ENCODE results near the gene MBD5.

MBD5 gene

DNA sequence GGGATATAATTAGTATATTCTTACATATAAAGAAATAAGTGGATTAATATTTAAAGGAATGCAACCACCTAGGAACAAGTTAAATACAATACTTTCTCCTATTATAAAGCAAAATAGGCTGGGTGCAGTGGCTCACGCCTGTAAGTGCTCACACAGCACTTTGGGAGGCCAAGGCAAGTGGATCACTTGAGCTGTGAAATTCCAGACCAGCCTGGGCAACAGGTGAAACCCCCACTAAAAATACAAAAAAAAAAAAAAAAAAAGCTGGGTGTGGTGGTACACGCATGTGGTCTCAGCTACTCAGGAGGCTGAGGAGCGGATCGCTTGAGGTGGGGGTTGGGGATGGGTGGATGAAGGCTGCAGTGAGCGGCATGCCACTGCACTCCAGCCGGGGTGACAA is 337.5 kb downstream of the MBD5 start:
- DNase-seq (ENCODE audit: low spot score) = no peak
- H3K4me1 ChIP-seq (ENCODE audit: control insufficient read depth in 2 of 2, insufficient read depth in 1 of 2, low read depth in 1 of 2, low read length in 2 of 2) = no peaks in the 10 kb centered on the region
- H3K27me3 ChIP-seq (ENCODE audit: control insufficient read depth in 3 of 3, insufficient read depth in 3 of 3, low read depth in 1 of 3, low read length in 3 of 3) = no peaks in the 10 kb centered on the region
- no peak overlapping the region for H2BK12ac ChIP-seq (ENCODE audit: low read length)
- H3K9ac ChIP-seq (ENCODE audit: low read depth, low read length, poor library complexity) = no peak overlapping the region
- H3K18ac ChIP-seq (ENCODE audit: low read length) = no peak overlapping the region
- H2AK5ac ChIP-seq (ENCODE audit: low read depth, low read length) = no peak overlapping the region
- H3K36me3 ChIP-seq (replicated peaks in 1 of 2; ENCODE audit: control insufficient read depth in 2 of 2, insufficient read depth in 2 of 2, low read length in 2 of 2) = no peaks in the 10 kb centered on the region
- H4K8ac ChIP-seq (ENCODE audit: low read depth, low read length) = no peak overlapping the region
- H2BK120ac ChIP-seq (ENCODE audit: low read depth, low read length) = no peak overlapping the region
- H3K14ac ChIP-seq (ENCODE audit: low read length) = no peak overlapping the region
- peaks cover 0 to 4% of the 10 kb centered on the region in 2 donors for H3K9me3 ChIP-seq (replicated peaks in 1 of 2; ENCODE audit: control insufficient read depth in 2 of 2, insufficient read depth in 1 of 2, low read depth in 1 of 2, low read length in 2 of 2)
- no peak overlapping the region for H3K4me2 ChIP-seq (ENCODE audit: insufficient read depth, low read length, poor library complexity, severe bottlenecking)
- no peak overlapping the region for H2BK5ac ChIP-seq (ENCODE audit: low read length)
- no peak overlapping the region for H2BK15ac ChIP-seq (ENCODE audit: low read length)
- no peak overlapping the region for H2AFZ ChIP-seq (ENCODE audit: low read length)
- no peak overlapping the region for H3K23ac ChIP-seq (ENCODE audit: low read depth, low read length, poor library complexity)
- no peak overlapping the region for H3K4ac ChIP-seq (ENCODE audit: low read length)
- peaks cover 2% of the 10 kb centered on the region for H3K79me1 ChIP-seq (ENCODE audit: low read depth, low read length)
- WGBS, 2 donors (ENCODE audit: extremely low coverage in 2 of 2, insufficient read length in 2 of 2, insufficient replicate concordance in 1 of 2) = no CpG with 5 or more reads among the region's 6 CpGs
- no peak overlapping the region for H3K4me3 ChIP-seq (ENCODE audit: low read length in 2 of 2)
- no peak overlapping the region for H3K27ac ChIP-seq (replicated peaks; ENCODE audit: low read length)
- H4K91ac ChIP-seq (ENCODE audit: low read depth, low read length, poor library complexity) = no peak overlapping the region

DNA sequence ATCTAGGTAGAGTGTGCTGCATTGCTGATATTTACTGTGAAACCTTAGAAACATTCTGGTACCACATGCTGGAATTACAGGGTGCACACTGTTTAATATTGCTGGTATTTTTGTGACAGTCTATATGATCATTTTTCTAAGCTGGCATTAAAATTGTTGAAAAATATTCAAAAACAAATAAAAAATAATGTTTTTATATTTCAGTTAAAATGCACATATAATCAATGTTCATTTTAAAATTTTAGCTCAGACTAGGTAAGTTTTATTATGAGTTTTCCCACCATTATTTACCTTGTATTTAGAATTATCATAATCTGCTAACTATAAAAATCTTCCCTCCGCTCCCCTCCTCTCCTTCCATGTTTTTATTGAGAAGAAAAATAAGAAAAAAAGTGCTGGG is 339.8 kb downstream of the MBD5 start:
- no peak overlapping the region for H3K9ac ChIP-seq (ENCODE audit: low read depth, low read length, poor library complexity)
- no peak overlapping the region for H2BK15ac ChIP-seq (ENCODE audit: low read length)
- no peak overlapping the region for H3K4ac ChIP-seq (ENCODE audit: low read length)
- no peak overlapping the region for H2BK5ac ChIP-seq (ENCODE audit: low read length)
- no peak overlapping the region for H2BK12ac ChIP-seq (ENCODE audit: low read length)
- H2AFZ ChIP-seq (ENCODE audit: low read length) = no peak overlapping the region
- H3K23ac ChIP-seq (ENCODE audit: low read depth, low read length, poor library complexity) = no peak overlapping the region
- H3K27me3 ChIP-seq (ENCODE audit: control insufficient read depth in 3 of 3, insufficient read depth in 3 of 3, low read depth in 1 of 3, low read length in 3 of 3) = no peaks in the 10 kb centered on the region
- H3K27ac ChIP-seq (replicated peaks; ENCODE audit: low read length) = no peak overlapping the region
- DNase-seq (ENCODE audit: low spot score) = no peak
- no peaks in the 10 kb centered on the region for H3K4me1 ChIP-seq (ENCODE audit: control insufficient read depth in 2 of 2, insufficient read depth in 1 of 2, low read depth in 1 of 2, low read length in 2 of 2)
- no peak overlapping the region for H3K4me3 ChIP-seq (ENCODE audit: low read length in 2 of 2)
- no CpG with 5 or more reads among the region's 1 CpG for WGBS, 2 donors (ENCODE audit: extremely low coverage in 2 of 2, insufficient read length in 2 of 2, insufficient replicate concordance in 1 of 2)
- peaks cover 0 to 4% of the 10 kb centered on the region in 2 donors for H3K9me3 ChIP-seq (replicated peaks in 1 of 2; ENCODE audit: control insufficient read depth in 2 of 2, insufficient read depth in 1 of 2, low read depth in 1 of 2, low read length in 2 of 2)
- no peak overlapping the region for H2BK120ac ChIP-seq (ENCODE audit: low read depth, low read length)
- H4K8ac ChIP-seq (ENCODE audit: low read depth, low read length) = no peak overlapping the region
- H2AK5ac ChIP-seq (ENCODE audit: low read depth, low read length) = no peak overlapping the region
- H3K79me1 ChIP-seq (ENCODE audit: low read depth, low read length) = peaks cover 2% of the 10 kb centered on the region
- H4K91ac ChIP-seq (ENCODE audit: low read depth, low read length, poor library complexity) = no peak overlapping the region
- no peak overlapping the region for H3K18ac ChIP-seq (ENCODE audit: low read length)
- no peak overlapping the region for H3K14ac ChIP-seq (ENCODE audit: low read length)
- H3K4me2 ChIP-seq (ENCODE audit: insufficient read depth, low read length, poor library complexity, severe bottlenecking) = no peak overlapping the region
- H3K36me3 ChIP-seq (replicated peaks in 1 of 2; ENCODE audit: control insufficient read depth in 2 of 2, insufficient read depth in 2 of 2, low read length in 2 of 2) = no peaks in the 10 kb centered on the region

DNA sequence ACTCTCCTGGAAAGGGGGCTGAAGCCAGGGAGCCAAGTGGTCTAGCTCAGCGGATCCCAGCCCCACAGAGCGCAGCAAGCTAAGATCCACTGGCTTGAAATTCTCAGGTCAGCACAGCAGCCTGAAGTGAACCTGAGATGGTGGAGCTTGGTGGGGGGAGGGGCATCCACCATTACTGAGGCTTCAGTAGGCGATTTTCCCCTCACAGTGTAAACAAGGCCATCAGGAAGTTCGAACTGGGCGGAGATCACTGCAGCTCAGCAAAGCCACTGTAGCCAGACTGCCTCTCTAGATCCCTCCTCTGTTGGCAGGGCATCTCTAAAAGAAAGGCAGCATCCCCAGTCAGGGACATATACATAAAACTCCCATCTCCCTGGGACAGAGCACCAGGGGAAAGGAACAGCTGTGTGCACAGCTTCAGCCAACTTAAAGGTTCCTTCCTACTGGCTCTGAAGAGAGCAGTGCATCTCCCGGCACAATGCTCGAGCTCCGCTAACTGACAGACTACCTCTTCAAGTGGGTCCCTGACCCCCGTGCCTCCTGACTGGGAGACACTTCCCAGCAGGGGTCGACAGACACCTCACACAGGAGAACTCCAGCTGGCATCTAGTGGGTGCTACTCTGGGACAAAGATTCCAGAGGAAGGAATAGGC is 341.4 kb downstream of the MBD5 start:
- peaks cover 2% of the 10 kb centered on the region for H3K79me1 ChIP-seq (ENCODE audit: low read depth, low read length)
- whole genome bisulfite sequencing, 2 donors (ENCODE audit: extremely low coverage in 2 of 2, insufficient read length in 2 of 2, insufficient replicate concordance in 1 of 2) = no CpG with 5 or more reads among the region's 10 CpGs
- DNase-seq (ENCODE audit: low spot score) = no peak
- no peak overlapping the region for H2AK5ac ChIP-seq (ENCODE audit: low read depth, low read length)
- H2BK120ac ChIP-seq (ENCODE audit: low read depth, low read length) = no peak overlapping the region
- H2AFZ ChIP-seq (ENCODE audit: low read length) = no peak overlapping the region
- no peak overlapping the region for H3K23ac ChIP-seq (ENCODE audit: low read depth, low read length, poor library complexity)
- no peak overlapping the region for H3K9ac ChIP-seq (ENCODE audit: low read depth, low read length, poor library complexity)
- no peak overlapping the region for H3K4me2 ChIP-seq (ENCODE audit: insufficient read depth, low read length, poor library complexity, severe bottlenecking)
- H2BK12ac ChIP-seq (ENCODE audit: low read length) = no peak overlapping the region
- H4K8ac ChIP-seq (ENCODE audit: low read depth, low read length) = no peak overlapping the region
- no peak overlapping the region for H3K4me3 ChIP-seq (ENCODE audit: low read length in 2 of 2)
- H3K9me3 ChIP-seq (replicated peaks in 1 of 2; ENCODE audit: control insufficient read depth in 2 of 2, insufficient read depth in 1 of 2, low read depth in 1 of 2, low read length in 2 of 2) = peaks cover 0 to 4% of the 10 kb centered on the region in 2 donors
- no peak overlapping the region for H2BK5ac ChIP-seq (ENCODE audit: low read length)
- no peak overlapping the region for H3K18ac ChIP-seq (ENCODE audit: low read length)
- no peaks in the 10 kb centered on the region for H3K36me3 ChIP-seq (replicated peaks in 1 of 2; ENCODE audit: control insufficient read depth in 2 of 2, insufficient read depth in 2 of 2, low read length in 2 of 2)
- no peak overlapping the region for H3K27ac ChIP-seq (replicated peaks; ENCODE audit: low read length)
- H3K4me1 ChIP-seq (ENCODE audit: control insufficient read depth in 2 of 2, insufficient read depth in 1 of 2, low read depth in 1 of 2, low read length in 2 of 2) = no peaks in the 10 kb centered on the region
- no peak overlapping the region for H4K91ac ChIP-seq (ENCODE audit: low read depth, low read length, poor library complexity)
- no peak overlapping the region for H3K4ac ChIP-seq (ENCODE audit: low read length)
- no peak overlapping the region for H2BK15ac ChIP-seq (ENCODE audit: low read length)
- no peak overlapping the region for H3K14ac ChIP-seq (ENCODE audit: low read length)
- no peaks in the 10 kb centered on the region for H3K27me3 ChIP-seq (ENCODE audit: control insufficient read depth in 3 of 3, insufficient read depth in 3 of 3, low read depth in 1 of 3, low read length in 3 of 3)

DNA sequence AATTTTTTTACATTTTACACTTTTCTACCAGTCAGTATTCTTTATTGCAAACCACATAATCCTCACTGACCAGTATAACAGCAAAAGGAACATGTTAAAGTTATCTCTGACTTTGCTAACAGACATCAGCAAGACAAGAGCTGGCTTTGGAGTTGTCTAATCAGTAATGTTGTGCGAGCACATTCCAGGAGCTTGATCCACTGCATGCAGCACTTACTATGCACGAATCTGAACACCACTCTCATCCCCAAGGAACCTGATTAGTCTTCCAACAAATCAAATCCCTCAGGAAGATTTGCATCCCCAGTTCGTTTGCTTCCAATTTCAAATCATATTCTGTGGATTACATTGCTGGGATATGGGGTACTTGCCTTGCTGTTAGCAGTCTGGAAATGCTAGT is 354.3 kb downstream of the MBD5 start:
- WGBS, 2 donors (ENCODE audit: extremely low coverage in 2 of 2, insufficient read length in 2 of 2, insufficient replicate concordance in 1 of 2) = no CpG with 5 or more reads among the region's 3 CpGs
- H3K79me1 ChIP-seq (ENCODE audit: low read depth, low read length) = no peaks in the 10 kb centered on the region
- H3K27me3 ChIP-seq (ENCODE audit: control insufficient read depth in 3 of 3, insufficient read depth in 3 of 3, low read depth in 1 of 3, low read length in 3 of 3) = no peaks in the 10 kb centered on the region
- no peak overlapping the region for H2BK12ac ChIP-seq (ENCODE audit: low read length)
- H3K4me2 ChIP-seq (ENCODE audit: insufficient read depth, low read length, poor library complexity, severe bottlenecking) = no peak overlapping the region
- no peak overlapping the region for H4K91ac ChIP-seq (ENCODE audit: low read depth, low read length, poor library complexity)
- H3K23ac ChIP-seq (ENCODE audit: low read depth, low read length, poor library complexity) = no peak overlapping the region
- H2BK120ac ChIP-seq (ENCODE audit: low read depth, low read length) = no peak overlapping the region
- no peak overlapping the region for H3K27ac ChIP-seq (replicated peaks; ENCODE audit: low read length)
- no peak for DNase-seq (ENCODE audit: low spot score)
- no peak overlapping the region for H4K8ac ChIP-seq (ENCODE audit: low read depth, low read length)
- H3K14ac ChIP-seq (ENCODE audit: low read length) = no peak overlapping the region
- no peak overlapping the region for H2AK5ac ChIP-seq (ENCODE audit: low read depth, low read length)
- H2AFZ ChIP-seq (ENCODE audit: low read length) = no peak overlapping the region
- H3K9ac ChIP-seq (ENCODE audit: low read depth, low read length, poor library complexity) = no peak overlapping the region
- H3K4me1 ChIP-seq (ENCODE audit: control insufficient read depth in 2 of 2, insufficient read depth in 1 of 2, low read depth in 1 of 2, low read length in 2 of 2) = no peaks in the 10 kb centered on the region
- H2BK15ac ChIP-seq (ENCODE audit: low read length) = no peak overlapping the region
- H3K9me3 ChIP-seq (replicated peaks in 1 of 2; ENCODE audit: control insufficient read depth in 2 of 2, insufficient read depth in 1 of 2, low read depth in 1 of 2, low read length in 2 of 2) = no peaks in the 10 kb centered on the region
- H3K36me3 ChIP-seq (replicated peaks in 1 of 2; ENCODE audit: control insufficient read depth in 2 of 2, insufficient read depth in 2 of 2, low read length in 2 of 2) = no peaks in the 10 kb centered on the region
- no peak overlapping the region for H2BK5ac ChIP-seq (ENCODE audit: low read length)
- no peak overlapping the region for H3K4ac ChIP-seq (ENCODE audit: low read length)
- H3K18ac ChIP-seq (ENCODE audit: low read length) = no peak overlapping the region
- no peak overlapping the region for H3K4me3 ChIP-seq (ENCODE audit: low read length in 2 of 2)
